Measurements from ENCODE around the gene GPR161.

DNA sequence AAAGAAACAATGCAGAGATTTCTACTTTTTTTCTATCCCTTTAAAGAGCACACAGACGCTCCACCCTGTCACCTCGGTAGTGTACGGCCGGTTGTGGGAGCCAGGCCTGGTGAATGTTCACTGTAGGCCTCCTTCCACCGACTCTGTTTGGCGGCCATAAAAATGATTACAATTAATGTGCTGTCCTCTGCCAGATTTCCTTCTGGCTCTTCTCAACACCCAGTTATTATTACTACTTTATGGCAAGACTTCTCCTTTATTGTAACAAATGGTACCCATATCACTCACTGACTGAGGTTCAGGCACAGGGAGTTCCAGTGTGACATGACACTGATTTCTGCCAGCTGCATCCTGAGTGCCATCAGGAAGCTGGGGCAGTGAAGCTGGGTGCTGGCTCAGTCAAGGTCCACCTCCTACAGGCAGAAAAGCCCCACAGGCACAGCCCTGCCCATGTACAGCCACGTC is 37.4 kb downstream of the GPR161 start:
- TF ChIP-seq, protein P1, sequence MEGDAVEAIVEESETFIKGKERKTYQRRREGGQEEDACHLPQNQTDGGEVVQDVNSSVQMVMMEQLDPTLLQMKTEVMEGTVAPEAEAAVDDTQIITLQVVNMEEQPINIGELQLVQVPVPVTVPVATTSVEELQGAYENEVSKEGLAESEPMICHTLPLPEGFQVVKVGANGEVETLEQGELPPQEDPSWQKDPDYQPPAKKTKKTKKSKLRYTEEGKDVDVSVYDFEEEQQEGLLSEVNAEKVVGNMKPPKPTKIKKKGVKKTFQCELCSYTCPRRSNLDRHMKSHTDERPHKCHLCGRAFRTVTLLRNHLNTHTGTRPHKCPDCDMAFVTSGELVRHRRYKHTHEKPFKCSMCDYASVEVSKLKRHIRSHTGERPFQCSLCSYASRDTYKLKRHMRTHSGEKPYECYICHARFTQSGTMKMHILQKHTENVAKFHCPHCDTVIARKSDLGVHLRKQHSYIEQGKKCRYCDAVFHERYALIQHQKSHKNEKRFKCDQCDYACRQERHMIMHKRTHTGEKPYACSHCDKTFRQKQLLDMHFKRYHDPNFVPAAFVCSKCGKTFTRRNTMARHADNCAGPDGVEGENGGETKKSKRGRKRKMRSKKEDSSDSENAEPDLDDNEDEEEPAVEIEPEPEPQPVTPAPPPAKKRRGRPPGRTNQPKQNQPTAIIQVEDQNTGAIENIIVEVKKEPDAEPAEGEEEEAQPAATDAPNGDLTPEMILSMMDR (IDR thresholded peaks at IDR 0.05): no peak
- TF ChIP-seq EP300 (IDR thresholded peaks at IDR 0.05): no peak
- TF ChIP-seq POLR2A (IDR thresholded peaks at IDR 0.05): no peak
